Adrenal gland (tissue), 5 donors: ENCODE data around the gene EPC2.

Source experiments
- CTCF ChIP-seq, 6 experiments: fragments of 450-650 bp in 4 of 6; fragments of 200-600 bp in 2 of 6; sonication (generic) in 1 of 6; IDR thresholded peaks; 1 replicate in 5 of 6; 2 replicates in 1 of 6; pipeline versions ENCODE4 v1.5.1 to v1.8.0; 2016 to 2021; ENCODE audit warnings: antibody characterized with exemption in 6 of 6, mild to moderate bottlenecking in 2 of 6, moderate library complexity in 1 of 6
- POLR2A ChIP-seq, 2 donors: fragments of 450-650 bp; IDR thresholded peaks; one replicate each; pipeline ENCODE4 v1.6.1; 2017; ENCODE audit warnings: antibody characterized with exemption in 2 of 2, mild to moderate bottlenecking in 2 of 2, moderate library complexity in 1 of 2
- donor health status: DM: no; HTN: no; CAD: no.

DNA sequence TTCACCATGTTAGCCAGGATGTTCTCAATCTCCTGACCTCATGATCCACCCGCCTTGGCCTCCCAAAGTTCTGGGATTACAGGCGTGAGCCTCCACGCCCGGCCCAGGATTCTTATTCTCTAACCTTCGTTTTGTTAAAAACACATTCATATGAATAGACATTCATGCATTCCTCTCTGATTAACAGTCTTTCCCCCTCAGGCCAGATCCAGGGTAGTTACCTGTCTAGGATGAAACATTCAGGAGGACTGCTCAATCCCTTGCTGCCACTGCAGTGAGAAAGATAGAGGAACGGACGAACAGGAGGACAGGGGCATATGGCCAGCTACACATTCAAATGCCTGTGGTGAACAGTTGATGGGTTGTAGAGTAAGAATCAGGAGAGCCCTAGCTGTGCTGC, 39.6 kb upstream of the EPC2 start:
- no peak for TF ChIP-seq CTCF (IDR thresholded peaks at IDR 0.05)
- TF ChIP-seq POLR2A (IDR thresholded peaks at IDR 0.05), result no peak
